Fibroblast of lung (primary cell): ENCODE data around the gene XRCC1.

Source experiments
- EZH2 ChIP-seq: IDR thresholded peaks from 2 replicates; pipeline ENCODE4 v1.5.1; 2012; ENCODE audit warnings: low read length, control low read depth, mild to moderate bottlenecking; ENCODE audit errors: missing control alignments
- TF ChIP-seq, protein P1 (sequence below), 2 donors: IDR thresholded peaks in 1 of 2; conservative IDR thresholded peaks in 1 of 2; 1 replicate in 1 of 2; 2 replicates in 1 of 2; pipeline ENCODE4 v1.5.1; 2011 to 2012; ENCODE audit warnings: low read length in 2 of 2, control low read depth in 1 of 2, inconsistent platforms in 1 of 2, low read depth in 1 of 2, mild to moderate bottlenecking in 1 of 2

DNA sequence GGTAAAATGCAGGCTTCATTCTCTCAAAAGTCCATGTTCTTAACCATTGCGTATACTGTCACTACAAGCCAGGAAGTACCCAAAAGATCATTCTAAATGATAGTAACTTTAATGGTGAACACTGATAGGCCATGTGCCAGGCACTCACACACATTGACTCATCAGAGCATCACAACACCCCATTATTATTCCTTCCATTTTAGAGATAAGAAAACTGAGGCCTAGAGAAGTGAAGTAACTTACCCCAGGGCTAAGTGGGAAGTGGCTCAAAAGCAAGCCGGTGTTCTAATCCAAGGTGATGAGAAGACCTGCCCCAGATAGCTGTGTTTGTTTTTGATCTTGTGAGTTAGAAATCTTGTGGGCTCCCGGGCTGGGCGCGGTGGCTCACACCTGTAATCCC is 69.4 kb downstream of the XRCC1 start:
- TF ChIP-seq, protein P1, sequence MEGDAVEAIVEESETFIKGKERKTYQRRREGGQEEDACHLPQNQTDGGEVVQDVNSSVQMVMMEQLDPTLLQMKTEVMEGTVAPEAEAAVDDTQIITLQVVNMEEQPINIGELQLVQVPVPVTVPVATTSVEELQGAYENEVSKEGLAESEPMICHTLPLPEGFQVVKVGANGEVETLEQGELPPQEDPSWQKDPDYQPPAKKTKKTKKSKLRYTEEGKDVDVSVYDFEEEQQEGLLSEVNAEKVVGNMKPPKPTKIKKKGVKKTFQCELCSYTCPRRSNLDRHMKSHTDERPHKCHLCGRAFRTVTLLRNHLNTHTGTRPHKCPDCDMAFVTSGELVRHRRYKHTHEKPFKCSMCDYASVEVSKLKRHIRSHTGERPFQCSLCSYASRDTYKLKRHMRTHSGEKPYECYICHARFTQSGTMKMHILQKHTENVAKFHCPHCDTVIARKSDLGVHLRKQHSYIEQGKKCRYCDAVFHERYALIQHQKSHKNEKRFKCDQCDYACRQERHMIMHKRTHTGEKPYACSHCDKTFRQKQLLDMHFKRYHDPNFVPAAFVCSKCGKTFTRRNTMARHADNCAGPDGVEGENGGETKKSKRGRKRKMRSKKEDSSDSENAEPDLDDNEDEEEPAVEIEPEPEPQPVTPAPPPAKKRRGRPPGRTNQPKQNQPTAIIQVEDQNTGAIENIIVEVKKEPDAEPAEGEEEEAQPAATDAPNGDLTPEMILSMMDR (conservative IDR thresholded peaks at IDR 0.05 in 1 of 2, IDR thresholded peaks at IDR 0.05 in 1 of 2; ENCODE audit: low read depth in 1 of 2, low read length in 2 of 2): no peak
- TF ChIP-seq EZH2: no peak
